Right ventricle myocardium superior (tissue), 1 donor: ENCODE data around the gene FCRL2. TPM values are rescaled to one million over a fixed set of nuclear protein-coding genes. Genes with fewer than 3 reads are reported as not detected.

Source experiments
- ATAC-seq: fragments of 200-7000 bp; cut with Tn5 transposase; one replicate; pipeline ENCODE4 v1.9.1; 2020; ENCODE audit warnings: mild to moderate bottlenecking; ENCODE audit not compliant: poor library complexity
- DNase-seq: peaks from one replicate; pipeline ENCODE4 v3.0.0-alpha.2; 2020
- intact Hi-C: fragments of 100-400 bp; cut with DNase I; formaldehyde crosslinking; loops from one replicate; pipeline ENCODE4 v1.11.2; 2022
- long read RNA-seq: library from polyadenylated mRNA; unstranded; transcript quantifications from one replicate; pipeline ENCODE4 v2.0.0, GENCODE V29; 2021
- total RNA-seq: library from RNA; stranded (reverse); fragmentation: NEBNext Ultra II Directional; extraction: Animal tissue kit (Norgen Biotek cat#: 25700); gene quantifications from one replicate; pipeline ENCODE4 v1.2.1, GENCODE V29; 2021
- donor health status: DM: no; HTN: yes; CAD: no; lungs with severe emphysema.

The FCRL2 gene
- total RNA-seq, result not detected
- long read RNA-seq, result 0 reads

- DNase-seq (no peak), ATAC-seq (no peak)
- intact Hi-C loops, result no loop called here
Observed at GRCh38 chr1:157776971-157777391, at the start of gene FCRL2. FCRL2 (minus strand) TSS chr1:157777132; CDS start chr1:157777073, 59 bp downstream.

GRCh38 chr1:157820299-157820698 lies 43.4 kb upstream of the FCRL2 start:
- intact Hi-C loops, result no loop called here
- no peak for DNase-seq
- no peak for ATAC-seq

- intact Hi-C loops, result no loop called here
- DNase-seq, result no peak
- no peak for ATAC-seq
Observed at GRCh38 chr1:157819896-157820295, 43.0 kb upstream of the FCRL2 start, which contains the start of gene FCRL1. FCRL1 (minus strand) TSS chr1:157820120; CDS start chr1:157820037, 83 bp downstream.

GRCh38 chr1:157819215-157819614 lies 42.3 kb upstream of the FCRL2 start:
- DNase-seq (no peak), ATAC-seq (no peak)
- intact Hi-C loops, result no loop called here

- DNase-seq (no peak), ATAC-seq (no peak)
- intact Hi-C loops, result no loop called here
Observed at GRCh38 chr1:157813269-157813668, 36.3 kb upstream of the FCRL2 start.

GRCh38 chr1:157806431-157807149 lies 29.7 kb upstream of the FCRL2 start:
- intact Hi-C loops, result no loop called here
- no peak for ATAC-seq
- DNase-seq, result no peak

- DNase-seq (no peak), ATAC-seq (no peak)
- intact Hi-C loops, result no loop called here
Observed at GRCh38 chr1:157803851-157804250, 26.9 kb upstream of the FCRL2 start.

- no peak for ATAC-seq
- intact Hi-C loops, result no loop called here
- no peak for DNase-seq
Observed at GRCh38 chr1:157799996-157800395, 23.1 kb upstream of the FCRL2 start.

GRCh38 chr1:157798211-157798610 lies 21.3 kb upstream of the FCRL2 start:
- ATAC-seq, result no peak
- intact Hi-C loops, result no loop called here
- DNase-seq, result no peak

- intact Hi-C loops, result no loop called here
- DNase-seq (no peak), ATAC-seq (no peak)
Observed at GRCh38 chr1:157785248-157785647, 8.3 kb upstream of the FCRL2 start.

- no peak for ATAC-seq
- intact Hi-C loops, result no loop called here
Observed at GRCh38 chr1:157784801-157785200, 7.9 kb upstream of the FCRL2 start.

GRCh38 chr1:157782931-157783330 lies 6.0 kb upstream of the FCRL2 start:
- ATAC-seq (no peak), DNase-seq (no peak)
- intact Hi-C loops, result no loop called here

More at GRCh38 chr1:157784801-157785200, 7.9 kb upstream of the FCRL2 start:
- no peak for DNase-seq

GRCh38 chr1:157781048-157781447 lies 4.1 kb upstream of the FCRL2 start:
- DNase-seq (no peak), ATAC-seq (no peak)
- intact Hi-C loops, result no loop called here

- DNase-seq (no peak), ATAC-seq (no peak)
- intact Hi-C loops, result no loop called here
Observed at GRCh38 chr1:157775101-157775870, 1.6 kb downstream of the FCRL2 start.

GRCh38 chr1:157774412-157774811 lies 2.5 kb downstream of the FCRL2 start:
- no peak for ATAC-seq
- no peak for DNase-seq
- intact Hi-C loops, result no loop called here

GRCh38 chr1:157773493-157774350 lies 3.2 kb downstream of the FCRL2 start:
- intact Hi-C loops, result no loop called here
- no peak for ATAC-seq
- no peak for DNase-seq

GRCh38 chr1:157771661-157772425 lies 5.1 kb downstream of the FCRL2 start:
- ATAC-seq (no peak), DNase-seq (no peak)
- intact Hi-C loops, result no loop called here

- intact Hi-C loops, result no loop called here
- DNase-seq, result no peak
- no peak for ATAC-seq
Observed at GRCh38 chr1:157770442-157771043, 6.4 kb downstream of the FCRL2 start.
